T47D (cell line): Measurements from ENCODE around the gene COPA.
A peak's percentile ranks its signal among the peaks of the same experiment; 100 is the strongest.

Experiments
- DNase-seq, 2 experiments: peaks; one replicate each; pipeline versions ENCODE4 v3.0.0 to v3.0.0-alpha.2; 2011 to 2012; ENCODE audit warnings: low read depth in 1 of 2, low spot score in 1 of 2
- JUND ChIP-seq: IDR thresholded peaks from 2 replicates; pipeline ENCODE4 v1.6.1; 2012; ENCODE audit warnings: low read depth
- in situ Hi-C: cut with HindIII; loops from 2 replicates; pipeline ENCODE4 v1.10.0; 2016; ENCODE audit warnings: low sequenced_read_pairs, low pct_unique_long_range_greater_than_20kb

COPA gene

DNA sequence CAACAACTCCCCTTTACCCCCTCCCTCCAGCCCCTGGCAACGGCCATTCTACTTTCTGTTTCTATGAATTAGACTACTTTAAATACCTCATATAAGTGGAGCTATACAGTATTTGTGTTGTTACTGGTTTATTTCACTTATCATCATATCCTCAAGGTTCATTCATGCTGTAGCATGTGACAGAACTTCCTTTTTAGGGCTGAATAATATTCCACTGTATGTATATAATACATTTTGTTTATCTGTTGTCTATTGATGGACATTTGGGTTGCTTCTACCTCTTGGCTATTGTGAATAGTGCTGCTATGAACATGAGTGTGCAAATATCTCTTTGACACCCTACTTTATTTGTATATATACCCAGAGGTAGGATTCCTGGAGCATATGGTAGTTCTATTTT is 26.0 kb upstream of the COPA start:
- no peak for DNase-seq
- TF ChIP-seq JUND = no peak
- in situ Hi-C loops = no loop called here

DNA sequence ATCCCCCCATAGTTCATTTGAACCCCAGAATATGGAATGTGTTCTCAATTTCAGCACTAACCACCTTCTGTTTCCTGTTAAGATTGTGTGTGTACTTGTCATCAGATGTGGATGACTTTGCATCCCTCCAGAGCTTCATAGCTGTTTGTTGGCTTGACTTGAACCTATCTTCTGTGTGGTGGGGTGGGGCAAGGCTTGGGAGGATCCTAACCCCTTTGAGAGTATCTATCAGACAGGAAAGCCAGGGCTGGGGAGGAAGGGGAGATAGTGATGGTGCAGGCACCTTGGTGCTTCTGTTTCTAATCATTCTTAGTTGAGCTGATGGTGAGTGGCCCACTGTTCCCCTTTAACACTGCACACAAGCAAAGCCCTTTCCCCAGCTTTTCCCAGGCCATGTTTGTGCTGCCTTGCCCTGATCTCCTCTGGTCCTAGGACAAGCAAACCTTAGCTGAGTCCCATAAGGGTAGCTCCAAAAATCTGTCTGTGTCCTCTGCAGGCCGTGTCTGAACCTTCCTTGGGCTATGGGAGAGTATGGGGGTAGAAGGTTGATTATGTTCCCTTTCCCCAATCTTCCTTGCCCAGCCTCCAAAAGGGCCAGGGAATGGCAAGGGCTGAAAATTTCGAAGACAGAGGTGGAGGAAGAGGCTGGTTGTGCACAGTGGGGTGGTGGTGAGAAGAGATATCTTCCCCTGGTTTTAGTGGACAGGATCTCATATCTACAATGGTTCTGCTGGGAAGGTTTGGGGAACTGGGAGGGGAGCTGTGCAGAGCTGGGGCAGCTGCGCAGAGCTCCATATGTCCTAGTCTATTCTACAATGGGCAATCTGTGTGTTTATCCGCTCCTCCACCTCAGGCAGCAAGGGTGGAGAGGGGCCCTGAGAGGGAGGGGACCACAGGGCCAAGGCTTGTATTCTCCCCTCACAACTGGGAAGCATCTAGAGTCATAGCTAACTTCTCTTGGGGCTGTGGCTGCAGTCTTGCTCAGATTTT is 25.2 kb upstream of the COPA start:
- TF ChIP-seq JUND = no peak
- DNase-seq = no peak
- in situ Hi-C loops = no loop called here

DNA sequence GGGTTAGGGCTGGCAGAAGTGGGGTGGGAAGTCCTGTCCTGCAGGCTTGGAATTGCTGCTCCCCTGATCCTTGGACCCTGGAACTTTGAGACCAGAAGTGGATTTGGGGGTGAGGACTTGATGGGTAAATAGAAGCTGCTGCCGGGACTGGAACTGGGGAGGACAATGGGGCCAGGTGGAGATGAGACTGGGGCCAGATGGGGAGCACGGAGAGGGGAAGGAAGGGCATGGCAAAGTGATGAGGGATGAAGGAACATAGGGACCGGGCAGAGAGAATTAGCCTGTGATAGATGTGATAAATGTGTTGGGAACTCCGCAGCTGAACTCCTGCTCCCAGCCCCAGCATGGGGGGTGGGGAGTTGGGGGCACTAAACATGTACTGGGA is 24.5 kb upstream of the COPA start:
- in situ Hi-C loops = no loop called here
- no peak for DNase-seq
- no peak for TF ChIP-seq JUND

DNA sequence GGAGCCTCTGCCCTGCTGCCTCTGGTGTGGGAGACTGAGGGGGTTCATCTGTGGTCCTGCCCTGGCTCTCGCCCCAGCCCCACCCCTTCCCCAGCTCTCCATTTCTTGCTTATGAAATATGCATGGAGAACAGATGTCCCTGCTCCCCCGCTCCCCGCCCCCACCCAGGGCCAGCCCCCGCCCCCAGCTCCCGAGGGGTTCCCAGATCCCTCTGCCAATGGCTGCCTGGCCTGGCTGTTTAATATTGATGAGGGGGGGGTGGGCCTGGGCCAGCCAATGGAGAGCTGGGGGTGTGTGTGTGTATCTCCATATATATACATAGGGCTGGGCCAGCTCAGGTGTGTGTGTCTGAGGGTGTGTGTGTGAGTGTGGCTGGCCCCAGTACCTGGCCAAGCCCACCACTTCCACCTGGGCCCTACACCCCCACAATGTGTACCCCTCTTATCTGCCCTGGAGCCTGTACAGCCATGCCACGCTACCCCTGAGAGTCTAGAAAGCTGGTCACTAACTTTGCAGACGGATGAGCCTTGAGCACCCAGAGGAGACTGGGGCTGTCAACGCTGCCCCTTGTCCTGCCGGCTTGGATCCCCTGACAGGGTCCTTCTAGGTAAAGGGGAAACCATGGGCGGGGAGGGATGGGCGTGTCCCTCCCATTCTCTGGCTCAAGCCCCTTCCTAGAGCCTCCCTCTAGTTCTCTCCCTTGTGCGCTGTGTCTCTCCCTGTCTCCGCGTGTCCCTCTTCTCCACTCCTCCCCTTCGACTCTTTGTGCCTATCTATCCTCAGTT is 23.9 kb upstream of the COPA start, which contains the start of gene NHLH1:
Gene NHLH1 (plus strand): TSS at position 341 of the 785 bp plus-strand sequence. CDS start 3,661 bp downstream, outside the sequence.
- peak in 1 of 2 experiments; percentile 57 for DNase-seq
- in situ Hi-C loops = no loop called here
- no peak for TF ChIP-seq JUND

DNA sequence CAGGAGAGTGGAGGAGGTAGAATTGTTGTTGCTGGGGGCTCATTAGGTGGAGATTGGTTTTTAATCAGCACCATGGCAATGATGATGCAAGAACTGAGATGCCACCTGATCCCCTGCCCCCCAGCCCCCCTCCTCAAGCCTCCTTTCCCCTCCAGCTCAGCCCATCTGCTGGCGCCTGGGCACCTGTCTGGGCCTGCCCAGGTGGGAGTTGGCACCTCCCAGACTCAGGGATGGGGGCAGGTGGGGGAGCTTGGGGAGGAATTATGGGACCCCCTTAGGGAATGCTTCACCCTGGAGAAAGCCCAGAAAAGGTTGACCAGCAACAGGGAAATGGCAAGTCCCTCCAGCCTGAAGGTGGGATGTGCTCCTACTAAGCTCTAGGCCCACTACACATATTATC is 22.3 kb upstream of the COPA start:
- TF ChIP-seq JUND = no peak
- in situ Hi-C loops = no loop called here
- DNase-seq = no peak

DNA sequence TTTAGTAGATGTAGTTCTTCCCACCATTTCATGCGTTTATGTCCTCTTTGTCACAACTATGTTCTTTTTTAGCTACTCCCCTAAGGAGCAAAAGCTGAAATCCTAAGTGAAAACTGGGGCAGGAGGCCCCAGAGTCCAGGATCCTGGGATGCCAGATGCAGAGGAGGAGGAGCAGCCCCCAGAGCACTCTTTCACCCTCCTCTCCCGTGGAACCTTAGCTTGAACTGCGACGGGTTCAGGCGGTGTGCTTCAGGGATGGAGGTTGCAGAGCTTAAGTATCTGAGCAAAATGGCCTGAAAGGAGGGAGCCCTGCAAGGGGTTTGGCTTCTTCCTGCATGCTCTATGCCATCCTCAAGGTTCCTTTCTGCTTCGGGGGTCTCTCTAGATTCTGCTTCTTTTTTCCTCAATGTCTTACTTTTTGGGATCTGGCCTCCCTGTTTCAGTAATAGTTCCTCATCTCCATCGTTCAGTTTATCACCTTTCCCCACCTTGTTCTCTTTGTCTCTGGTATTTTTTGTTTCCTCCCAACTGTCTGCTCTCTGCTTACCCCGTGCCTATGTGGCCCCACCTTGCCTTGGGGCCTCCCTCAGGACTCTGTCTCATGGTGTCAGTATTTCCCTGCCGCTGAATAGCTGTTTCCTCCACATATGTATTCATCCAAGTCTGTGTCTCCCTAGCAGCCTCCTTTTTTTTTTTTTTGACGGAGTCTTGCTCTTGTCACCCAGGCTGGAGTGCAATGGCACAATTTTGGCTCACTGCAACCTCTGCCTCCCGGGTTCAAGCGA is 21.1 kb upstream of the COPA start:
- DNase-seq = no peak
- no peak for TF ChIP-seq JUND
- in situ Hi-C loops = no loop called here

DNA sequence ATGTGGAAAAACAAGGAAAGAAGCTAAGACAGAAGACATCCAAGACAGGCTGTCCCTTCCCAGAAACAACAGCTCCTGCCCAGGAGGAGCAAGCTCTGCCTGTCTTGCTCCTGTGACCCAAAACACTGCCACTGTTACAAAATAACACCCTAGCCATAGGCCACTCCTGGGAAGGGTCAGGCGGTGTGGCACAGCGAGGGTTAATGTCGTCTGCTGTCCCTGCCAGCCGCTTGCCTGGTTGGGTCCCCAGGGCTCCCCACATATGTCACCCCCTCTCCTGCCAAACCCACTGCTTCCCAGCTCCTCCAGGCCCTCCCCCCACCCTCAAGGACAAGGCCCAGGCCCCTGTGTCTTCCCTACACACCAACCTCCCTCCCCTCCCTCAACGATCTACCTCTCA is 20.0 kb upstream of the COPA start:
- in situ Hi-C loops = no loop called here
- TF ChIP-seq JUND = no peak
- DNase-seq = no peak

DNA sequence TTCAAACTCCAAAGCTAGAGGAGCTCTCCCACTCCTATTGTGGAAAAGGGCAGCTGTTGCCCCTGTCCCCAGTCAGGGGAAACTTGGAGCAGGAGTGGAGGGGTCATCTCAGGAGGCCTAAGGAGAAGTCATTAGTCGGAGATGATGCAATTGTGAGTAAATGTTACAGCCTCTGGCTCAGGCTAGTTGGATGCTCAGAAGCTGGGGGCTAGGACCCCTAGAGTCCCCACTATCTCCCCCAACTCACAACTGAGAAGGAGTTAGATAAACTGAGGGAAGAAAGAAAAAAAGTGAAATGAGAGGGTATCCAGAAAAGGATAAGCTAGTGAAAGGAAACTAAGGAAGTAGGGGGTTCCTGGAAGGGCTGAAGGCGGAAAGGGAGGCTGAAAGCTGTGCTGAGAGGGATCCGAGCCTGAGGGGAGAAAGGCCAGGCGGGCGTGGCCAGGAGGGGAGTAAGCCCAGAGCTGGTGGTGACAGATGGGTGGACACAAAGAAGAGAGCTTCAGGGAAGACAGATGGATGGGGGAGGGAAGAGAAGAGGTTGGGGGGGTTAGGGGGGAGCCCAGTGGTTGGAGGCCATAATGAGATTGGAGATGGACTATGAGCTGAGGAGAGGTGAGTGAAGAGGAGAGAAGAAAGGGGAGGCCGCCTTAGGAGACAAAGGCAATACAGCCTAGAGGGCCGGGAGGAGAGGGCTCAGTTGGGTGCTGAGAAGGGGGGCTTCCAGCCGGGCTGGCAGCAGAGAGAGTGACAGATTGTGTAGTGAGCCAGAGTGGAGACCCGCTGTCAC is 19.3 kb upstream of the COPA start:
- DNase-seq = no peak
- in situ Hi-C loops = no loop called here
- no peak for TF ChIP-seq JUND

DNA sequence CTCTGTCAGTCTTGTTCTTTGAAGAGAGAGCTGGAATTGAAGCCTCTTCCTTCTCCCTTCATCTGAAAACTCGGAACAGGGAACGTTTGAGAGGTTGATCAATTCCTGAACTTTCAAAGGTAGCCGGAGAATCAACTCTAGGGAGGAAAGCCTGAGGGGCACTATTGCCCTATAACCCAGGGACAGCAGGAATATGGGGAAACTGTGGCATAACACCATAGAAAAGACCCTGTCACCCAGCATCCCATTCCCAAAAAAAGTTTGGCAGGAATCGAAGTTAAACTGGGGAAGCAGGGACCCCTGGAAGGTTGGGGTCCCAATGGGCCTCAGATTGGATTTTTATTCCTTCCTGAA is 18.7 kb upstream of the COPA start:
- no peak for TF ChIP-seq JUND
- DNase-seq = no peak
- in situ Hi-C loops = no loop called here

DNA sequence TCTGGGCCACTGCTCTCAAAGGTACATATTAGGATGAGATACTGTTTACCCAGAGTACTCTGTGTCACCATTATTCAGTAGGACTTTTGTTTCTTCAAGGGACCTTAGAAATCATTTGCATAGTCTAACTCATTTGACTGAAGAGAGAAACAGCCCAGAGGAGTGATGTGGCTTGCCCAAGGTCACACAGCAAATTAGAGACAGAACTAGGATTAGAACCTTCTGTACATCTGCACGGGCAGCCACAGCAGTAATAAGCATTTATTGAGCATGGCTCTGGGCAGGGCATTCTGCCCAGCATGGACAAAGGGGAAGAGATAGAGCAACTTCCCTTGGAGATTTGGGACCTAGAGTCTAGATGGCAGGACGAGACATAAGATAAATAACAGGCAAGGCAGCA is 18.1 kb upstream of the COPA start:
- in situ Hi-C loops = no loop called here

DNA sequence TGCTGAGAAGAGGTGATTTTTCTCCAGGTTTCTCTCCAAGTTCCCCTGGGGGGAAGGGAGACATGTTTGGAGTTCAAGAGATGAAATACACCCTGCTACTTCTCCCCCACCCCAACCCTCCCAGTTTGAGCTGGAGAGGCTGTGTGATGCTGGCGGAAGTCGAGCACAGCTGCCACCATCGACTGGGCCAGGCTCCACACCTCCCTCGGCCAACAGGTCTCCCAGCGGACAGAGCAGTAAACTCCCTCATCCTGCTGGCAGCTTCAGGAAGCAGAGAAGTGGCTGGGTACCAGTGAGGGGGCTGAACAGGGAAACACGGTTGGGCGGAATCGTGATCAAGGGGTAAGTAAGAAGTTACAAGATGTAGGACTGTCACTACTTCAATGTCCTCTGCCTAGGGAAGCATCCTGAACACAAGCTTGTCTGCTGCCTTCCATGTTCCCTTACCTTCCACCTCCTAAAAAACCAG is 17.2 kb upstream of the COPA start:
- DNase-seq = no peak
- no peak for TF ChIP-seq JUND
- in situ Hi-C loops = no loop called here

More for the DNA sequence above, 18.1 kb upstream of the COPA start:
- TF ChIP-seq JUND = no peak
- no peak for DNase-seq
